Measurements from ENCODE around the gene TENT5C.

TENT5C gene

GRCh38 chr1:117606649-117607430 lies 992 bp downstream of the TENT5C start (continued):
- no peak for TF ChIP-seq ZNF513 (tag by site-specific recombination; IDR thresholded peaks at IDR 0.05)
- peak; percentile 62 for TF ChIP-seq PRDM10 (tag by site-specific recombination; IDR thresholded peaks at IDR 0.05)
- TF ChIP-seq ZNF561 (tag by site-specific recombination; IDR thresholded peaks at IDR 0.05; ENCODE audit: borderline replicate concordance) = 0 out of 2 replicates have a peak, but pooled peaks have one; percentile 9
- no peak for TF ChIP-seq EGR2 (tag by site-specific recombination; IDR thresholded peaks at IDR 0.05; ENCODE audit: low read depth)
- TF ChIP-seq ZNF280D (tag by site-specific recombination; IDR thresholded peaks at IDR 0.05) = no peak
- 0 out of 2 replicates have a peak, but pooled peaks have one; percentile 13 for TF ChIP-seq ZBTB11 (tag by site-specific recombination; conservative IDR thresholded peaks at IDR 0.05; ENCODE audit: low read depth)

GRCh38 chr1:117607471-117607870 lies 1.6 kb downstream of the TENT5C start:
- ChIA-PET POLR2A (interaction anchor here (1.6 to 1.7 kb wide), 2 partner anchors 21 to 72 kb away, joined by 5 to 7 read pairs; no protein-coding TSS in a partner anchor), CTCF (interaction anchor here (0.7 to 2.1 kb wide), 5 partner anchors 66 to 470 kb away, joined by 3 to 8 read pairs (median 3); no protein-coding TSS in a partner anchor)
- Histone ChIP-seq H3K27ac (ENCODE audit: extremely low read depth, low read depth, low read length) (no peak overlapping the region), H3K4me3 (ENCODE audit: low read depth, low read length) (no peak overlapping the region), H3K36me3 (ENCODE audit: control insufficient read depth in 2 of 2, insufficient read depth in 1 of 2, low read length in 2 of 2) (no peaks in the 10 kb centered on the region), H3K4me1 (ENCODE audit: control insufficient read depth, insufficient read depth, low read length) (peaks cover 7% of the 10 kb centered on the region; the same call in 1 of the 2 replicates), H3K9me3 (ENCODE audit: control insufficient read depth, insufficient read depth, low read depth, low read length) (no peaks in the 10 kb centered on the region)
- TF ChIP-seq ZNF514 (tag by site-specific recombination; IDR thresholded peaks at IDR 0.05) (no peak), ZNF148 (tag by site-specific recombination; IDR thresholded peaks at IDR 0.05; ENCODE audit: borderline replicate concordance) (no peak), MZF1 (tag by site-specific recombination; IDR thresholded peaks at IDR 0.05; ENCODE audit: borderline replicate concordance) (0 out of 2 replicates have a peak, but pooled peaks have one; percentile 47), ZBTB26 (tag by site-specific recombination; optimal IDR thresholded peaks at IDR 0.05) (no peak)

Data from HEK293 (cell line).